Esophagus muscularis mucosa (tissue), 4 donors: ENCODE results near the gene HTR1D. TPM values are rescaled to one million over a fixed set of nuclear protein-coding genes. Genes with fewer than 3 reads are reported as not detected.

Experiments used
- DNase-seq: peaks from one replicate; pipeline ENCODE4 v3.0.0-alpha.2; 2017; ENCODE audit errors: extremely low spot score
- H3K27ac ChIP-seq, 4 donors: fragments of 200-600 bp; sonication (generic); replicated peaks in 1 of 4; 1 replicate in 3 of 4; 2 replicates in 1 of 4; pipeline ENCODE4 v1.5.1; 2016 to 2019; ENCODE audit warnings: mild to moderate bottlenecking in 1 of 4
- H3K27me3 ChIP-seq, 4 donors: fragments of 200-600 bp; sonication (generic); one replicate each; pipeline versions ENCODE4 v1.5.1 to v1.6.0; 2016 to 2019
- H3K36me3 ChIP-seq, 4 donors: fragments of 200-600 bp; sonication (generic); one replicate each; pipeline ENCODE4 v1.5.1; 2016 to 2019
- H3K4me1 ChIP-seq, 4 donors: fragments of 200-600 bp; sonication (generic); one replicate each; pipeline ENCODE4 v1.5.1; 2016 to 2019
- H3K4me3 ChIP-seq, 4 donors: fragments of 200-600 bp; sonication (generic); 1 replicate in 2 of 4; 2 replicates in 2 of 4; pipeline ENCODE4 v1.5.1; 2016 to 2019; ENCODE audit warnings: mild to moderate bottlenecking in 4 of 4, moderate library complexity in 1 of 4
- H3K9me3 ChIP-seq, 4 donors: fragments of 200-600 bp; sonication (generic); 1 replicate in 3 of 4; 2 replicates in 1 of 4; pipeline ENCODE4 v1.5.1; 2016 to 2019
- EP300 ChIP-seq: sonication (generic); formaldehyde crosslinking; IDR thresholded peaks from one replicate; pipeline ENCODE4 v1.6.1; 2017; ENCODE audit warnings: antibody characterized with exemption
- POLR2A ChIP-seq: fragments of 450-650 bp; IDR thresholded peaks from one replicate; pipeline ENCODE4 v1.6.1; 2017; ENCODE audit warnings: antibody characterized with exemption, moderate library complexity, mild to moderate bottlenecking, low read depth
- POLR2AphosphoS5 ChIP-seq, 2 donors: sonication (generic); formaldehyde crosslinking; IDR thresholded peaks; one replicate each; pipeline ENCODE4 v1.6.1; 2017; ENCODE audit warnings: antibody characterized with exemption in 2 of 2
- WGBS: methylation state at CpG from one replicate; pipeline ENCODE4 v1.1.5; 2018; 5-methylcytosine and 5-hydroxymethylcytosine counted together
- intact Hi-C: fragments of 100-400 bp; cut with DNase I; formaldehyde crosslinking; loops from one replicate; pipeline ENCODE4 v1.15.1; 2023
- total RNA-seq, 4 donors: library from RNA; depleted of rRNA; stranded (reverse); fragments of >200 nt; gene quantifications; one replicate each; pipeline versions ENCODE4 v1.1.0 to v1.2.1, GENCODE V29; 2016
- TF ChIP-seq, protein P1 (sequence below), 3 experiments: fragments of 200-600 bp in 2 of 3; fragments of 450-650 bp in 1 of 3; sonication (generic) in 2 of 3; IDR thresholded peaks; one replicate each; pipeline ENCODE4 v1.5.1; 2017 to 2019; ENCODE audit warnings: antibody characterized with exemption in 3 of 3, mild to moderate bottlenecking in 2 of 3, moderate library complexity in 1 of 3

HTR1D gene
- total RNA-seq, 4 donors from 2014 or later, result not detected

DNA sequence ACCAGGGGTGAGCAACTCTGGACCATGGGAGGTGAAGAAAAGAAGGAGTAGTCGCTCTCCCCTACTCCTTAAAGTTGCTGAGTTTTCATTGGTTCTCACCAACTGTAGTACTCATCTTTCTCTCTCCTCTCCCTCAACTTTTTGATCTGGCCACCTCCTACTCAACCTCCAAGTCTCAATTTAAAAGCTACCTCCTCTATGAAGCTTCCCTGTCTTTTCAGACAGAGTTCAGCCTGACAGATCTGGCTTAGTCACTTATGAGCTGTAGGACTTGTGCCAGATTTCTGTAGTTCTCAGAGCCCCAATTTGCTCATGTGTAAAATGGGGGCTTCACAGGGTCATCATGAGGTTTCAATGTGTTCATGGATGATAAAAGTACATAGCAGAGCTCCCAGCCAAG lies 34.5 kb upstream of the HTR1D start:
- no peak for TF ChIP-seq EP300
- no peak for TF ChIP-seq POLR2A
- TF ChIP-seq, protein P1, sequence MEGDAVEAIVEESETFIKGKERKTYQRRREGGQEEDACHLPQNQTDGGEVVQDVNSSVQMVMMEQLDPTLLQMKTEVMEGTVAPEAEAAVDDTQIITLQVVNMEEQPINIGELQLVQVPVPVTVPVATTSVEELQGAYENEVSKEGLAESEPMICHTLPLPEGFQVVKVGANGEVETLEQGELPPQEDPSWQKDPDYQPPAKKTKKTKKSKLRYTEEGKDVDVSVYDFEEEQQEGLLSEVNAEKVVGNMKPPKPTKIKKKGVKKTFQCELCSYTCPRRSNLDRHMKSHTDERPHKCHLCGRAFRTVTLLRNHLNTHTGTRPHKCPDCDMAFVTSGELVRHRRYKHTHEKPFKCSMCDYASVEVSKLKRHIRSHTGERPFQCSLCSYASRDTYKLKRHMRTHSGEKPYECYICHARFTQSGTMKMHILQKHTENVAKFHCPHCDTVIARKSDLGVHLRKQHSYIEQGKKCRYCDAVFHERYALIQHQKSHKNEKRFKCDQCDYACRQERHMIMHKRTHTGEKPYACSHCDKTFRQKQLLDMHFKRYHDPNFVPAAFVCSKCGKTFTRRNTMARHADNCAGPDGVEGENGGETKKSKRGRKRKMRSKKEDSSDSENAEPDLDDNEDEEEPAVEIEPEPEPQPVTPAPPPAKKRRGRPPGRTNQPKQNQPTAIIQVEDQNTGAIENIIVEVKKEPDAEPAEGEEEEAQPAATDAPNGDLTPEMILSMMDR (IDR thresholded peaks at IDR 0.05), result no peak
- TF ChIP-seq POLR2AphosphoS5 (IDR thresholded peaks at IDR 0.05), result no peak
- intact Hi-C loops, result no loop called here
- no peak overlapping the region for H3K27ac ChIP-seq
- no peaks in the 10 kb centered on the region for H3K36me3 ChIP-seq
- no peak for DNase-seq
- peaks cover 0 to 15% (median 0%) of the 10 kb centered on the region in 4 donors for H3K27me3 ChIP-seq
- WGBS, result 93% methylated on average over 1 of the region's 1 CpG
- H3K9me3 ChIP-seq, result no peaks in the 10 kb centered on the region
- H3K4me1 ChIP-seq, result no peaks in the 10 kb centered on the region
- no peak overlapping the region for H3K4me3 ChIP-seq

DNA sequence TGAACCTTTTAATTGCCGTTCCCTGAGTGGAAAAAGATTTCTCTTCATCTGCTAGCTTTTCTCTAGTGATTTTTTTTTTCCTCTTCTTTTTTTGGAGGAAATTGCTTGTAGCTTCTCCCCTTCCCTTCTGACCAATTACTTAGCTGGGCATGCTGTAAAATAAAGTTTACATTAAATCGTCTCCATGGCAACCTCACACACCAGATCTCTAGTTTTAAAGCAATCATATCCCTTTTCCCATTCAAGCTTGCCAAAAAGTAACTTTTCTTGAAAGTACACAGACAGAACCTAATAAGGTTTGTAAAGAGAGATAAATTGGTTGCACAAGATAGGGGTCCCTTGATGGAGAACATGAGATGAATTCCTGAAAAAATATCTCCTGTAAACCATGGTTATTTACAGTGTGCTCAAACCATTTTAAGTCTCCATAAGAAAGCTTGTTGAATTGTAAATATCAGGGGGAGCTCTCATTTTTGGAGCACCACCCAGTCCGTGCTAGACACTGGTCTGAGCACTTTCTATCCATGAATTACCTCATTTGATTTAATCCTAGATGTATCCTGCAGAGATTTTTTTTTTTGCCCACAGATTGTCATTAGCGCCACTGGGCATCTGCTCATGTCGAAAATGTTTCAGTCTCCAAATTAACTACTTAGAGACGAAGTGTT lies 32.6 kb upstream of the HTR1D start:
- no peaks in the 10 kb centered on the region for H3K9me3 ChIP-seq
- 41% methylated on average over 6 of the region's 6 CpGs for WGBS
- H3K27ac ChIP-seq, result no peak overlapping the region
- intact Hi-C loops, result no loop called here
- H3K4me1 ChIP-seq, result no peaks in the 10 kb centered on the region
- H3K4me3 ChIP-seq, result no peak overlapping the region
- H3K36me3 ChIP-seq, result no peaks in the 10 kb centered on the region
- no peak for TF ChIP-seq POLR2AphosphoS5 (IDR thresholded peaks at IDR 0.05)
- TF ChIP-seq, protein P1 (IDR thresholded peaks at IDR 0.05), result no peak
- TF ChIP-seq EP300, result no peak
- no peak for TF ChIP-seq POLR2A
- no peak for DNase-seq
- H3K27me3 ChIP-seq, result peaks cover 0 to 22% (median 0%) of the 10 kb centered on the region in 4 donors

DNA sequence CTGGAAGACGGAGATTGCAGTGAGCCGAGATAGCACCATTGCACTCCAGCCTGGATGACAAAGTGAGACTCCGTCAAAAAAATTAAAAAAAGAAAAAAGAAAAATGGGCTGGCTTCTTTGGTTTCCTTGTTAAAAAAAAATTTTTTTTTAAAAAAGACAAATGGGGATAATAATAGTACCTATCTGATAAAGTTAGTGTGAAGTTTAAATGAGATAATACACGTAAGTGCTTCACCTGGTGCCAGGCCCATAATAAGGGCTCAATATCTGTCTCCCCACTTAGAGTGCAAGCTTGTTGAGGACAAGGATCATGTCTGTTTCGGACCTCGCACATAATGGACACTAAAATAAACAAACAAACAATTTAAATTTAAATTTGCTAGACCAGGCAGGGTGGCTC lies 30.0 kb upstream of the HTR1D start:
- intact Hi-C loops, result no loop called here
- no peaks in the 10 kb centered on the region for H3K36me3 ChIP-seq
- 94% methylated on average over 6 of the region's 6 CpGs for WGBS

DNA sequence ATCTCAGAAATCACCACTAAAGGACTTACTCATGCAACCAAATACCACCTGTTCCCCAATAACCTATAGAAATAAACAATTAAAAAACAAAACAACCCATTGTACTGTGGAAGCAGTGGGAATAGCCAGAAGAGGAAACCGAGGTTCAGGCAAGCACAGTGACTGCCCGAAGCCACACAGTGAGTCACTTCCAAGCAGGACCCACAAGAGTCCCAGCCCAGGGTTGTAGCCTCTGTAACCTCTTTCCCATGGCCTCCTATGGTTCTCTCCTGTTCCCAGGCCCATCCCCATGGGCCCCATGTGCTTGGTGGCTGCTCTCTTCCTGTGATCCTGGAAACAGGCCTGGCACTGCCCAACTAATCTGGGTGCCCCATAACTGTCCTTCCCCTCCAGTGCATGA lies 29.0 kb upstream of the HTR1D start:
- no peaks in the 10 kb centered on the region for H3K9me3 ChIP-seq
- H3K4me3 ChIP-seq, result no peak overlapping the region
- no peaks in the 10 kb centered on the region for H3K36me3 ChIP-seq
- intact Hi-C loops, result no loop called here
- WGBS, result 97% methylated on average over 2 of the region's 2 CpGs
- DNase-seq, result no peak
- peaks cover 0 to 23% (median 0%) of the 10 kb centered on the region in 4 donors for H3K27me3 ChIP-seq
- no peaks in the 10 kb centered on the region for H3K4me1 ChIP-seq
- TF ChIP-seq POLR2AphosphoS5 (IDR thresholded peaks at IDR 0.05), result no peak
- TF ChIP-seq EP300, result no peak
- TF ChIP-seq, protein P1 (IDR thresholded peaks at IDR 0.05), result no peak
- TF ChIP-seq POLR2A, result no peak
- no peak overlapping the region for H3K27ac ChIP-seq

More for the DNA sequence above, 30.0 kb upstream of the HTR1D start:
- no peak overlapping the region for H3K27ac ChIP-seq
- no peak for DNase-seq
- H3K27me3 ChIP-seq, result peaks cover 0 to 23% (median 0%) of the 10 kb centered on the region in 4 donors
- H3K9me3 ChIP-seq, result no peaks in the 10 kb centered on the region
- TF ChIP-seq POLR2A, result no peak
- TF ChIP-seq, protein P1 (IDR thresholded peaks at IDR 0.05), result no peak
- no peak for TF ChIP-seq EP300
- no peak for TF ChIP-seq POLR2AphosphoS5 (IDR thresholded peaks at IDR 0.05)
- H3K4me3 ChIP-seq, result no peak overlapping the region
- no peaks in the 10 kb centered on the region for H3K4me1 ChIP-seq

DNA sequence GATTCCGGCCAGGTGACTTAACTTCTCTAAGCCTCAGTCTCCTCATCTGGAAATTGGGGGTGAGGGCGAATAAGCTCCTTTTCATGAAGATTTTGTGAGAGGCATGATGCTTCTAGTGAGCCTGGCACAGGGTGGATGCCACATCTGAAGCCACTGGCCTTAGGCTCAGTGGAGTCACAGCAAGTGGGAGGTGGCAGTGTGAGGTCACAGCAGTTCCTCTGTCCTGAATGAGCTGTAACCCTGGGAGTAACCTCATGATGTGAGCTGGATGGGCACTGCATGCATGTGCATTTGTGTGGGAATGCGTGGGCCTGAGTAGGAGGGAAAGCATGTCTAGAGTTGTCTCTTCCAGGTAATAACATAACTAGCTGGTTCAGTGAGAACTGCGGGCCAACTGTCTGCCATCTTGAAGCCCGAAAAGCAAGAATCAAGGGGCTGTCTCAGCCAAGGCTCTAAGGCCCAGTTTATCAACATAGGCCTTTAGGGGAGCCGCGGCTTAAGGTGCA lies 27.0 kb upstream of the HTR1D start:
- 97% methylated on average over 7 of the region's 7 CpGs for WGBS
- no peaks in the 10 kb centered on the region for H3K36me3 ChIP-seq
- peaks cover 0 to 17% (median 0%) of the 10 kb centered on the region in 4 donors for H3K27me3 ChIP-seq
- TF ChIP-seq, protein P1 (IDR thresholded peaks at IDR 0.05), result no peak
- no peak for TF ChIP-seq POLR2AphosphoS5 (IDR thresholded peaks at IDR 0.05)
- no peak for TF ChIP-seq POLR2A
- no peak for TF ChIP-seq EP300
- no peaks in the 10 kb centered on the region for H3K9me3 ChIP-seq
- H3K27ac ChIP-seq, result no peak overlapping the region
- H3K4me1 ChIP-seq, result no peaks in the 10 kb centered on the region
- H3K4me3 ChIP-seq, result no peak overlapping the region
- intact Hi-C loops, result no loop called here
- DNase-seq, result no peak
